HG03460 (cell line): ENCODE measurements around the gene TGFB1I1.

Experiments
- ATAC-seq: cut with Tn5 transposase; IDR thresholded peaks from one replicate; pipeline ENCODE4 v1.9.1; 2021; ENCODE audit not compliant: unreplicated experiment

The TGFB1I1 gene

DNA sequence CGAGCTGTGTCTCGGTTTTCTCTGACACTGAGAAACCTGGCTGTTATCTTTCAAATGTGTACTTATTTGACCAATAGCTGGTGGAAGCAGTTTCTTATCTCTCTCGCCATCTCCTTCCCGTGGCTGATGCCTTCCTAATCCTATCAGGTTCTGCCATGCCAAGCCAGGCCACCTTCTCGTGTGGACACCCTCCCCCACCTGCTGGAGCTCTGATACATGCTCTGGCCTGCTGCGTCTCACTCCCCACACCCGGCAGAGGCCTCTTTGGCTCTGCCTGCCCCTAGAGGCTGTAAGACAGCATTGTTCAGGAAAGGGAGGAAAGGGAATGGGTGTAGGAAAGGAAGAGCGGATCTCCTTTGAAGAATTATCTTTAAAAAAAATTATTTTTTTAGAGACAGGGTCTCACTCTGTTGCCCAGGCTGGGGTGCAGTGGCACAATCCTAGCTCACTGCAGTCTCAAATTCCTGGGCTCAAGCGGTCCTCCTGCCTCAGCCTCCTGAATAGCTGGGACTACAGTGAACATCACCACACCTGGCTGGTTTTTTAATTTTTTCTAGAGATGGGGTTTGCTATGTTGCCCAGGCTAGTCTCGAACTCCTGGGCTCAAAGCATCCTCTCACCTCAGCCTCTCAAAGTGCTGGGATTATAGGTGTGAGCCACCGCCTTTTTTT lies 20.1 kb upstream of the TGFB1I1 start:
- ATAC-seq = no peak

DNA sequence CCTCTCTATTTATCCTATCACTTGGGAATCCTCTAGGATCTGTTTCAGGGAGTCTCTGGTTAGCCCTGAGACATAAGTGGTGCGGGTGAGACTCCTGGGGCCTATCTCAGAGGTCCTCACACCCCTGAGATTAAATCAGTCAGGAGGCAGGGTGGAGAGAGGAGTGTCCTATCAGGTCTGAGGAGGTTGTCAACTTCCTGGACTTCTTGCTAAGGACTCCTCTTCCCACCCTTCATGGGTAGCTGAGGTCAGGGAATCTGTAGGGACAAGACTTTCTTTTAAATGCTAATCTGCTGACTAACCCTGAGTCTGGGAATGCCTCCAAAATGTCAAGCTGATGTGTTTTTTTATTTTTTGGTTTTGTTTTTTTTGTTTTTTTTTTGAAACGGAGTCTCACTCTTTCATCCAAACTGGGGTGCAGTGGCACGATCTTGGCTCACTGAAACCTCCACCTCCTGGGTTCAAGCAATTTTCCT lies 19.3 kb upstream of the TGFB1I1 start:
- no peak for ATAC-seq

DNA sequence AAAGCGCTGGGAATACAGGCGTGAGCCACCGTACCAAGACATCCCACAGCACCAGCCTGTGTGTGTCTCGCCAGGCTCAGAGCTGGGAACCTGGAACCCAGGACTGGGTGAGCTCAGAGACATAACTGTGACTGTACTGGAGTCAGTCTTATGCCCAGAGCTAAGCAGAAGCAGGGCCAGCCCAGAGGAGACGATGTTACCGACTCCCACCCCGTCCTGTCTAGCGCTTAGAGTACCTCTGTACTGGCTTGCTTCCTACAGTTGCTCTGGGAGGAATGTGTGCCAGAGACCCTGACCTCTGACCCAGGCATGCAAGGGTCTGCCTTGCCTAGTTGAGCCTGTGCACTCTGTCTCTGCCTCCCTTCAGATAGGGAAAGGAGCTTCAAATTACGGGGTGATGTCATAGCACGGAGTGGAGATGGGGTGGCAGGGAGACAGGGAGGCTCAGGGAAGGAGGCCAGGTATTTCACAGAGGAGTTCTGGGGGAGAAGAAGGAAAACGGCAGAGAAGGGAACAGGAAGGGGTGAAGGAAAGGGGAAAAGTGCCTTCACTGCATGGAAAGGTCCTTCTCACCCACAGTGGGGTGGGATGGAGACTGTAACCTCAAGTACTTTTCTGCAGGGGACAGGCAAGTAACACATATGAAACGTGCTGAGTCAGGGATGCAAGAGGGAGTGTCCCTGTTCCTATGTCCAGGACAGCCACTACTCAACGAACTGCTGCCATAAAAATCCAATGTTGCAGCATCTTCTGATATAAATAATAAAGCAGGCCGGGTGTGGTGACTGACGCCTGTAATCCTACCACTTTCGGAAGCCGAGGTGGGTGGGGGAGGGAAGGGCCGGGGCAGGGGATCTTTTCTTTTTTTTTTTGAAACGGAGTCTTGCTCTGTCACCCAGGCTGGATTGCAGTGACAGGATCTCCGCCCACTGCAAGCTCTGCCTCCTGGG lies 18.4 kb upstream of the TGFB1I1 start:
- ATAC-seq = no peak

DNA sequence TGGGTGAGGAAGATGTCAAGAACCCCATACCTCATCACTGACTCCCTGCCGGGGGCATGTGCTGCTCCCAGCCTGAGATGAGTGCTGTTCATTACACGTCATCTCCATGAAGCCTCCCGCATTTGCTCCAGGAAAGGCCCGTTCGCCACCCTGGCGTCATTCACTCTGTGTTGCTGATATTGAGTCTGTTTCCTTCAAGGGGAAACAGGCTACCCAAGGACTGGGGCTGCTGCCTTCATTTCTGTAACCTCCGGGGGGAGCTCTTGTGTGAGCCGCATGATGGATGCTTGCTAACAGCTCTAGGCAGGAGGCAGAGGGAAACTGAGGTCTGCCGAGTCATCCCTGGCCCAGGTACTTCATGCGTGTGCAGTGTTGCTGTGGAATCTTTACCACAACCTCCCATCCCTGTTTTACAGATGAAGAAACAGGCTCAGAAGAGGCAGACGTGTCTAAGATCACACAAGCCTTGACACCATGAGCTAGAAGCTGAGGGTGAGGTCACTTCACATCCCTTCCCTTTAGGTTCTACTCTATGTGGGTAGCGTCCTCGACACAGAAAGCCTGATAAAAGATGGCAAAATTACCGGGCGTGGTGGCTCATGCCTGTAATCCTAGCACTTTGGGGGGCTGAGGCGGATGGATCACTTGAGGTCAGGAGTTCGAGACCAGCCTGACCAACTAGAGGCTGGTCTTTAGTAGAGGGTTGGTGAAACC lies 16.2 kb upstream of the TGFB1I1 start:
- no peak for ATAC-seq

DNA sequence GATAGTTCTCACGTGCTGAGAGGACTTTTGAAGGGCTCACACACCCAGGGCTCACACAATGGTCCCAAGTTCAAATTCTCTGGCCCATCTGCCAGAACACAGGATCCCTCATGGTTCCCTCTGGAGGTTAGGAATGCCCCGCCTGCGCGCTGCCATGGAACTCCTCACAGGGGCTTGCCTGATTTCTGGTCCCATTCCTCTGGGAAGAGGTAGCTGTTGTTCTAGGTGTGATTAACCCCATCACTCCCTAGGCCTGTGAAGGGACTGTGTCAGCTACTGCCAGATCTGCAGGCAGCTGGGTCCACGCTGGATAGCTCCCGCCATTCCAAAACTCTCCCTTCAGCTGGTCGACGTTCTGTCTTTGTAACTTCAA lies 15.0 kb upstream of the TGFB1I1 start:
- no peak for ATAC-seq

DNA sequence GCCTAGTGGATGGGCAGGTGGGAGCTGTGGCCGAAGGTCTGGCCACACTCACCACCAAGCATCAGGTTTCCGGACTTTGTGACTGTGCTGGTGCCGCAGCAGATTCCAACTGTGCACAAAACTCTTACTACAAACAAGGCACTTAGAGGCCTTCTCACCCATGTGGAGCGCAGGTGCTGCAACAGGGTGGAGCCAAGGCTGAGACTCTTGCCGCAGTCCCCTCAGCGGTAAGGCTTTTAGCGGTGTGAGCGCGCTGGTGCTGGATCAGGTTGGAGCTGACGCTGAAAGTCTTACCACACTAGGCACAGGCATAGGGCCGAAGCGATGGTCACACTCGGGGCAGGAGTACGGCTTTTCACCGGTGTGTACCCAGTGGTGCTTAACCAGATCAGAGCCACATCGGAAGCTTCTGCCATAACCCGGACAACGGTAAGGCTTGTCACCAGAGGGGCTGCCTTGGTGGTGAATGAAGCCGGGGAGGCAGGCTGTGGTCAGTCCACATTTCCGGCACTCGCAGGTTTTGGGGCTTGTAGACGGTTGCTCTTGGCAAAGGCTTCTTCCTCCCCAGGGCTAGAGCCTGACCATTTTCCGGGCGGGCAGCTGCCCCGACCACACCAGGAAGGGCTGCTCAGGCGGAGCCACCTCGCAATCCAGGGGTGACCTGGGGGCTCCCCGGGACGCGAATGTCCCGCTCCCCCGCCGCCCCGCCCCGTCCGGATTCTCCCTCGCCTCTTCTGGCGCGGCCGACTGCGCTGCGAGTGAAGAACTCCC lies 13.7 kb upstream of the TGFB1I1 start:
- peak; percentile 15 for ATAC-seq

DNA sequence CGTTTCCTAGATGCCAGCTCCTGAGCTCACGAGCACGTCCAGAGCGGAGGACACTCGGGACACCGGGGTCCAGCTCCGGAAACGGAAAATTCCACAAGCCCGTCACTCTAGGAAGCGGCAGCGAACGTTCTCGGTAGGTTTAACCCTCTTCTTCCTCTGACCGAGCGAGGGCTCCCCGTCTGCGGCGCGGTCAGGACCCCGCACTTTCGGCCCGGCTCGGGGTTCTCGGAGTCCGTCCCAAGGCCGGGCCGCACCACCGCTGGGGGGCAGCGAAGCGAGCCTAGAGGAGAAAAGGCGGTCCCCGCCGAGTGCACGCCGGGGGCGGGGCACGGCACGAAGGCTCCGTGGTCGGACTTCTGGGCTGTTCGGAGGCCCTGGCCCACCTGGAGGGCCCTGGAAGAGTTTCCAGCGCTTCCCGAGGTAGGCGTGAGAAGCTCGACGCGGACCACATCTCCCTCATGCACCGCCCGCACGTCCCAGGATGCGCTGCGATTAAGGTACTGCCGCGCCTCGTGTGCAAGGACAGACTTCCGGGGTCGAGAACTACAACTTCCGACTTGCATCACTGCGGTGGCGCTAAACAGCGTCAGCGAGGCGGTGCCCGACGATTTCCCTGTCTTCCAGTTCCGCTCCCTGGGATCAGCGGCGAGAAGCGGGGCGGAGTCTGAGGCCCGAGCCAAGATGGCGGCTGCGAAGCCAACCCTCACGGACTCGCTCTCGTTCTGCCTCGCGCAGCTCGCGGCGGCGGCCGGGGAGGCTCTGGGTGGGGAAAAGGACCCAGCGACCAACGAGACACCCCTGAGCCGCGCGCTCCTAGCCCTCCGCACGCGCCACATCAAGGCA lies 12.9 kb upstream of the TGFB1I1 start, which contains the start of gene ARMC5:
Gene ARMC5 (plus strand): TSS at position 658 of the 843 bp plus-strand sequence. CDS start 24 bp downstream, at position 682.
- peak; percentile 69 for ATAC-seq

DNA sequence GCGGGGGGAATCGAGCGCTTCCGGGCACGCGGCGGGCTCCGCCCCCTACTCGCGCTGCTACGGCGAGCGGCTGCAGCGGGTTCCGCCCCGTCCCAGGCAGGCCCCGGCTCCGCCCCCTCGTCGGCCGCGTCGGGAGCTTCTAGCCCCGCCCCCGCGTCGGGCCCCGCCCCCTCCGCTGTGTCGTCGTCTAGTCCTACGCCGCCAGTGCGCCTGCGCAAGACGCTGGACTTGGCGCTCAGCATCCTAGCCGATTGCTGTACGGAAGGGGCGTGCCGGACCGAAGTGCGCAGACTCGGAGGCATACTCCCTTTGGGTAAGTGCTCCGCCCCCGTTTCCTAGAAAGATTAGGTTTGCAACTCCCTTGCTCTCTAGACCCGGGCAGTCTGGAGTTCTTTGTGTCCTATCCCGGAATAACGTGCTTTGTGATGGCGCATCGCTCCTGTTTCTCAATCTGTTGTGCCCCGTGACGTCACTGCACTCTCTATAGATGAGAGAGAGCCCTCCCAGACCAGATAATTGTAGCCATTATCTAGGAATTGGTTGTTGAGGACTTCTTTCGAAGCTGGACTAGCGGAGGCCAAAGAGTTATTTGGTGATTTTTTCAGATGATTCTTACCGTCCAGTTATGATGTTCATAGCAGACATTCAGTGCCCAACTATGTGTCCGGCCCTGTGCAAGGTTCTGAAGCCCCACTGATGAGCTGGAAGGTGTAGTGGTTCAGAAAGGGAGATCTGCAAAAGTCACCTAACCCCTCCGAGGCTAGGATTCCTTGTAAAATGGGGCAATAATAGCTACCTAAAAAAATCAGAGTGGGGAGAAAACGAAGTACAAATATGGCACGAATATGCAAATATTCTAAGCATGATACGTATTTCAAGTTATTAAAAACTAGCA lies 12.0 kb upstream of the TGFB1I1 start:
- ATAC-seq = peak; percentile 56

DNA sequence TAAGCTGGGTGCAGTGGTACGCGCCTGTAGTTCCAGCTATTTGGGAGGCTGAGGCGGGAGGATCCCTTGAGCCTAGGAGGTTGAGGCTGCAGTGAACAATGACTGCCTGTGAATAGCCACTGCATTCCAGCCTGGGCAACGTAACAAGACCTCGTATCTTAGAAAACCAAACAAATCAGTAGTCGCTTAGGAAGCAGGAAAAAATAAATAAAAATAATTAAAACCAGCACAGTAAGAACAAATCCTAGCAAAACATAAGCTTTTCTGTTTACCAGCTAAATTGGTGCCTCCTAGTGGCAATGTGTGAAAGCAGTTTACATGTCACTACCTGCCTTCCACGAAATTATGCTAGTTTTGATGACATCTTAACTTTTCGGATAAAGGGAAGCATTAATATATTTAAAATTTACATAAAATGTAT lies 11.4 kb upstream of the TGFB1I1 start:
- no peak for ATAC-seq

DNA sequence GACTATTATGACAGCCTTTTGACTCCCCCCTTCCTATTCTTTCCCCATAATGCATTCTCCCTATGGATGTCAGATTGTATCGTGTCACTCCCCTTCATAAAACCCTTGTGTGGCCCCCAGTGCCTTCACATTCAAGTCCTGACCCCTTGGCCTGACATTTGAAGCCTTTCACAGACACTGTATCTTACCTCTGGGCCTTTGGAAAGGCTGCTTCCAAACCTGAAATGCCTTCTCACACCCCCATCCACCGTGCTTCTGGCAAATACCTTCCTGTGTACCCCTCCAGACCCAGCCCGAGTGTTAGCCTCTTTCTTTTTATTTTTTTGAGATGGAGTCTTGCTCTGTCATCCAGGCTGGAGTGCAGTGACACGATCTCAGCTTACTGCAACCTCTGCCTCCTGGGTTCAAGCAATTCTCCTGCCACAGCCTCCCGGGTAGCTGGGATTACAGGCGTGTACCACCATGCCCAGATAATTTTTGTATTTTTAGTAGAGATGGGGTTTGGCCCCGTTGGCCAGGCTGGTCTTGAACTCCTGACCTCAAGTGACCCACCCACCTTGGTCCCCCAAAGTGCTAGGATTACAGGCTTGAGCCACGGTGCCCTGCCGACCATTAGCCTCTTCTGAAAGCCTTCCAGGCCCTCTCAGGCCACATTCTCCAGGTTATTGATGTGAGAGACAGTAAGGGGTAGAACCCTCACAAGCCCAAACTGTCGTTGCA lies 10.6 kb upstream of the TGFB1I1 start:
- ATAC-seq = no peak

DNA sequence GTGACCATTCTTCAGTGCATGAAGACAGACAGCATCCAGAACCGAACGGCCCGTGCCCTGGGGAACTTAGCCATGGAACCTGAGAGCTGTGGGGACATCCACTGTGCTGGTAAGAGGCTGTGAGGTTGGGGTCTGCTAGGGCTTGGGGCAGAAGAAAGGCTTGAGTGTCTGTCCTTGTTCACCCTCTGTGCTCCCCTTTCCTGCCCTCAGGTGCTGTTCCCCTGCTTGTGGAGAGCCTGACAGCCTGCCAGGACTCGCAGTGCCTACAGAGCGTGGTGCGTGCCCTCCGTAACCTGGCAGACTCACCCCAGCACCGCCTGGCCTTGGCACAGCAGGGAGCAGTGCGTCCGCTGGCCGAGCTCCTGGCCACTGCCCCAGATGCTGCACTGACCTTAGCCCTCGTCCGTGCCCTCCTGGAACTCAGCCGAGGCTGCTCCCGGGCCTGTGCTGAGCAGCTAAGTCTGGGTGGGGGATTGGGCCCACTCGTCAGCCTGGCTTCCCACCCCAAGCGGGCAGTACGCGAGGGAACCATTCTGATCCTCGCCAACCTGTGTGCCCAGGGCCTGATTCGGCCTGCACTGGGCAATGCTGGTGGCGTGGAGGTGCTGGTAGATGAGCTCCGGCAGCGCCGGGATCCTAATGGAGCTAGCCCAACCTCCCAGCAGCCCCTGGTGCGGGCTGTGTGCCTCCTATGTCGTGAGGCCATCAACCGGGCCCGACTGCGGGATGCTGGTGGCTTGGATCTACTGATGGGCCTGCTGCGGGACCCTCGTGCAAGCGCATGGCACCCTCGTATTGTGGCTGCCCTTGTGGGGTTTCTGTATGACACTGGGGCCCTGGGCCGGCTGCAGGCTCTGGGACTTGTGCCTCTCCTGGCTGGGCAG lies 9.8 kb upstream of the TGFB1I1 start:
- ATAC-seq = no peak

DNA sequence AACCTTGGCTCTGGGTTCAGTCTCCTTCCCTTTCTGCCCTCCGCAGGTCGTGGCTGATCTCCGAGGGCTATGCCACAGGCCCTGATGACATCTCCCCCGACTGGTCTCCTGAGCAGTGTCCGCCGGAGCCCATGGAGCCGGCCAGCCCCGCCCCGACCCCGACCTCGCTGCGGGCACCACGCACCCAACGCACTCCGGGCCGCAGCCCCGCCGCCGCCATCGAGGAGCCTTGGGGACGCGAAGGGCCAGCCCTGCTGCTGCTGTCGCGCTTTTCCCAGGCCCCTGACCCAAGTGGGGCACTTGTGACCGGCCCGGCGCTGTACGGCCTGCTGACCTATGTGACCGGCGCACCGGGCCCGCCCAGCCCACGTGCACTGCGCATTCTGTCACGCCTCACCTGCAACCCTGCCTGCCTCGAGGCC lies 7.6 kb upstream of the TGFB1I1 start:
- ATAC-seq = no peak

DNA sequence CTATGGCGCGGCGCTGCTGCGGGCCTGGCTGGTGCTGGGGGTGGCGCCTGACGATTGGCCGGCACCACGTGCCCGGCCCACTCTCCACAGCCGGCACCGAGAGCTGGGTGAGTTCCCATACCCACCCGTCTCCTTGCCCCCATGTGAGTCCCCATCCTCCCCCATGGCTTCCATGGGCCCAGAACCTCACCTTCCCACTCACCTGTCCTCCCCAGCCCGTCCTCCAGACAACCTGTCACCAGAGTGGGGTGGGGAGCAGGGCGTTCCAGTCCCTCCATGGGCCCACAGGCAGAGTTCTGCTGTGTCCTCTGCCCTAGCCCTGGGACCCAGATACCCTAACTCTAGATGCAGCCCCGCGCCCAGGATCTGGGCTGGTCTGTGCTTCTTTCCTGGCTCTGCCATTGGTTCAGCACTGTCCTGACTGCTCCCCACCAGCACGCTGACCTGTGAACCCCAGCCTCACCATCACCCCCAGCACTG lies 7.1 kb upstream of the TGFB1I1 start:
- no peak for ATAC-seq

DNA sequence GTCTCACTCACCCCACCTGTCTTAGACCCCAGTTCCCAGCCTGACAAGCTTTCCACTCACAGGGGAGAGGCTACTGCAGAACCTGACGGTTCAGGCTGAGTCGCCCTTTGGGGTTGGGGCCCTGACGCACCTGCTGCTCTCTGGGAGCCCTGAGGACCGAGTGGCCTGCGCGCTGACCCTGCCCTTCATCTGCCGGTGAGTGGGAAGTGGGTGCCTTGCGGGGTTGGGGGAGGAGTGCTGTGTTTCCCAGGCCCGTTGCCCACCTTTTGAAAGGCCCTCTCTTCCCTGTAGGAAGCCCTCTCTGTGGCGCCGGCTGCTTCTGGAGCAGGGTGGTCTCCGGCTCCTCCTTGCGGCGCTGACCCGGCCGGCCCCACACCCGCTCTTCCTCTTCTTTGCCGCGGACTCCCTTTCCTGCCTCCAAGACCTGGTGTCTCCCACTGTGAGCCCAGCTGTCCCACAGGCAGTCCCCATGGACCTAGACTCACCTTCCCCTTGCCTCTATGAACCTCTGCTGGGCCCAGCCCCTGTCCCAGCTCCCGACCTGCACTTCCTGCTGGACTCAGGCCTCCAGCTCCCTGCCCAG lies 6.1 kb upstream of the TGFB1I1 start:
- no peak for ATAC-seq

DNA sequence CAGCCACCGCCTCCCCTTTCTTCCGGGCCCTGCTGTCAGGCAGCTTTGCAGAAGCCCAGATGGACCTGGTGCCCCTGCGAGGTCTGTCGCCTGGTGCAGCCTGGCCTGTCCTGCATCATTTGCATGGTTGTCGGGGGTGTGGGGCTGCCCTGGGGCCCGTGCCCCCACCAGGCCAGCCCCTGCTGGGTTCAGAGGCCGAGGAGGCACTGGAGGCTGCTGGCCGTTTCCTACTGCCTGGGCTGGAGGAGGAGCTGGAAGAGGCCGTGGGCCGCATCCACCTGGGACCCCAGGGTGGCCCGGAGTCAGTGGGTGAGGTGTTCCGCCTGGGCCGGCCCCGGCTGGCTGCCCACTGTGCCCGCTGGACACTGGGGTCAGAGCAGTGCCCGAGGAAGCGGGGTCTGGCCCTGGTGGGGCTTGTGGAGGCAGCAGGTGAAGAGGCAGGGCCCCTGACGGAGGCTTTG lies 5.5 kb upstream of the TGFB1I1 start:
- no peak for ATAC-seq

DNA sequence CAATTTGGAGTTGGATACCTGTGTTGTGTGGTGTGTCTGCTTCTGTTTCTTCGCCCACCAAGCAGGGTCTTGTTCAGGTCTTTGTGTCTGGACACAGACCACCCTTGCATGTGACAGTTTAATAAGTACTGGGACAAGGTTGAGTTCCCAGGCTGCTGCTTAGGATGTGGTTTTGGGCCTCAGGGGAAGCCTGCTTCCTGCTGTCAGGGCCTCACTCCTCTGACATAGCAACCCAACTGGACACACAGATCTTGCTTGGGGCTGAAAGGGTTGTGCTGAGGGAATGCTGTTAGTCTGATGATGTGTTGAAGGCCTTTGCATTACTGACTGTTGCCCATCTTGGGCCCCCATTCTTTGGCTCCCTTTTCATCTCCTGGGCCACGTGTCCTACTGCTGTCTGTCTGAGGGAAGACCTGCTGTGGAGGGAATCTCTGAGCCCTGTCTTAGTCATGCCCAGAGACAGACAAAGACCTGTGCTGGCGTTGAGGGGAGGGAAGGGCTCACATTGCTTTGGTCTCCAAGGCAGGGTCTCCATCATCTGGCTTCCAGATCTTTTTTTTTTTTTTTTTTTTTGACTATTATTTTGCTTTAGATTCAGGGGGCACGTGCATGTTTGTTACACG lies 4.7 kb upstream of the TGFB1I1 start:
- ATAC-seq = peak; percentile 71
